Mesodermal cell (in vitro differentiated cells): ENCODE data around the gene CTAGE6.
"Not testable (repeated sequence)": the region's sequence is repeated elsewhere in the genome, so short reads cannot be mapped to it uniquely, and the experiment has no call there.

Experiments
- H3K27ac ChIP-seq: 2 replicates; pipeline ENCODE4 v1.7.0; 2013; ENCODE audit warnings: mild to moderate bottlenecking, low read depth, low read length, moderate library complexity; ENCODE audit not compliant: severe bottlenecking
- H3K36me3 ChIP-seq: 2 replicates; pipeline ENCODE4 v1.7.1; 2013; ENCODE audit warnings: mild to moderate bottlenecking, low read length, moderate library complexity; ENCODE audit not compliant: control insufficient read depth, insufficient read depth
- H3K4me1 ChIP-seq: one replicate; pipeline ENCODE4 v1.7.1; 2013; ENCODE audit warnings: mild to moderate bottlenecking, low read length; ENCODE audit not compliant: insufficient read depth, control insufficient read depth, poor library complexity, severe bottlenecking
- H3K4me3 ChIP-seq: 2 replicates; pipeline ENCODE4 v1.7.0; 2013; ENCODE audit warnings: low read length, control low read depth, mild to moderate bottlenecking; ENCODE audit not compliant: insufficient read depth, poor library complexity, severe bottlenecking; ENCODE audit errors: extremely low read depth
- H3K9me3 ChIP-seq: 2 replicates; pipeline ENCODE4 v1.7.1; 2013; ENCODE audit warnings: mild to moderate bottlenecking, low read length, moderate library complexity; ENCODE audit not compliant: control insufficient read depth
- WGBS, 2 experiments: methylation state at CpG; one replicate each; pipeline ENCODE4 v1.1.5; 2013; ENCODE audit warnings: missing lambda C conversion rate in 2 of 2; ENCODE audit not compliant: insufficient coverage in 2 of 2; 5-methylcytosine and 5-hydroxymethylcytosine counted together

The CTAGE6 gene

DNA sequence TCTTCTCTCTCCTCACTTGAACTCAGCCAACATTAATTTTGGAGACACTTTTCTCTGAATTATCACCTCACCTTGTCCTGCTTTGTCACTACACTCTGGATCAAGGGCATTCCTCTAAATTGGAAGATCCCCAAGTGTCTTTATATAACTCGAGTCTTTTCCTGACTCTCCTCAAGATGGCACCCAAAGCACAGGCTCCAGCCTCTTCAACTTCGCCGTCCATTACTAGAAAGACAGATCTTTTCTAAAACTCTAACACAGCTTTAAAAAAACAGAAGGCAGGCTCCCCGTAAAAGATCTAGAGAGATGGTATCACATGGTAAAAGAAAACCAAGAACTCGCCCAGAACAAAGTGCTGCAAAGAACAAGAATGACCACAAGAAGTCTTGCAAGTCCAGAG lies 8.2 kb upstream of the CTAGE6 start:
- no CpG with 5 or more reads among the region's 5 CpGs for WGBS, 2 experiments
- not testable (repeated sequence) for H3K4me1 ChIP-seq, H3K36me3 ChIP-seq

DNA sequence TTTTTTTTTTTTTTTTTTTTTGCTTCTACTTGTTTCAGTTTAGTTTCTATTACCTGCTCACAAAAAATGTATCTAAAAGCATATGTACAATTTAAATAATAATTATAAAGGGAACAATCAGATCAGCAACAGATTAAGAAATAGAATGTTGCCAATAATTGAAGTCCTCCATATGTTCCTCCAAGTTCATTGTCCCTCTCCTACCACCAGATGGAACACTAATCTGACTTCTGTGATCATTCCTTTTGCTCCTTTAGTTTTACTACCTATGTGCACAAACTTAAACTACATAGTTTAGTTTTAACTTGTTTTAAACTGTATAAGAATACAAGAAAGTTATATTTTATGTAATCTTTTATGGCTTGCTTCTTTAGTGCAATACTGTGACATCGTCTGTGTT lies 5.6 kb upstream of the CTAGE6 start:
- not testable (repeated sequence) for H3K4me3 ChIP-seq, H3K27ac ChIP-seq, H3K9me3 ChIP-seq, H3K36me3 ChIP-seq, H3K4me1 ChIP-seq
- no CpG with 5 or more reads among the region's 1 CpG for WGBS, 2 experiments

More for the DNA sequence above, 8.2 kb upstream of the CTAGE6 start:
- H3K27ac ChIP-seq, H3K4me3 ChIP-seq, H3K9me3 ChIP-seq: not testable (repeated sequence)

GRCh38 chr7:143745340-143745739 lies 12.2 kb downstream of the CTAGE6 start:
- not testable (repeated sequence) for H3K36me3 ChIP-seq, H3K9me3 ChIP-seq, H3K4me3 ChIP-seq, H3K27ac ChIP-seq, H3K4me1 ChIP-seq
- WGBS, 2 experiments: 40% methylated on average over 1 of the region's 4 CpGs; no CpG with 5 or more reads in 1 of the 2 experiments

DNA sequence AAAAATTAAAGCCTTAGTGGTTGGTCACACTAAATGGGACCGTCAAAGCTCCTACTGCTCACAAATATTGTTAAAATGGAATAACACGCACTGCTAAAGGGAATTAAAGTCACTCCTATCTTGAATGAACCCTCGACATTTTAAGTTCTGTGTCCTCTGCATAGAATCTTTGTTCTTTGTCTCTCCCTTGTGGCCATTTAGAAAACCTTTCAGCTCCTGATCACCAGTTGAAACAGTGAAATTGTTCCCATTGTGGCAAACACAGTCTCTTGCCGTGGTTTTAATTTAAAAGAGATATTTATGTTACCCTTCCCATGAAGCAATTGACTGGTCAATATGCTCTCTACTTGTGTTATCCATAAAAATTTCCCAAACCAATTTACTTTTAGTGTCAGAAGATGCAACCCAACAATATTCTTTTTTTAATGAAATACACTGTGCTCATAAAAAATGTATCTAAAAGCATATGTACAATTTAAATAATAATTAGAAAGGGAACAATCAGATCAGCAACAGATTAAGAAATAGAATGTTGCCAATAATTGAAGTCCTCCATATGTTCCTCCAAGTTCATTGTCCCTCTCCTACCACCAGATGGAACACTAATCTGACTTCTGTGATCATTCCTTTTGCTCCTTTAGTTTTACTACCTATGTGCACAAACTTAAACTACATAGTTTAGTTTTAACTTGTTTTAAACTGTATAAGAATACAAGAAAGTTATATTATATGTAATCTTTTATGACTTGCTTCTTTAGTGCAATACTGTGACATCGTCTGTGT lies 20.3 kb downstream of the CTAGE6 start:
- 14 to 45% methylated on average over 2 to 3 of the region's 5 CpGs for WGBS, 2 experiments
- not testable (repeated sequence) for H3K36me3 ChIP-seq, H3K9me3 ChIP-seq, H3K27ac ChIP-seq, H3K4me1 ChIP-seq, H3K4me3 ChIP-seq

DNA sequence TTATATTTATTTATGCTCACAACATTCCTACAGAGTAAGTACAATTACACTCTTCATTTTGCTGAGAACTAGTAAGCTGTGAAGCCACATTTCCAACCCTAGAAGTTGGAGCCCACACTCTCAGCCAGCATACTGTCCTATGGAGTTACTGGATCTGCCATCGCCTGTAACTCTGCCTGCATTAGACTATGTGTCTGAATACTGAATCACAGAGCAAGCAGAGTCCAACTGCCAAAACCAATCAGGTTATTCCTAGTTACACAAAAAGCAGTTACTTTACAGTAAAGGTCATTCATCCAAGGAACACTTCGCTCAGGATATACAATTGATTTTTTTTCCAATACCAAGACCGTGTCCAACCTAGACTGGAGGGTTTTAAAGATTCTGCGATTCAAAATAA lies 21.5 kb downstream of the CTAGE6 start:
- Histone ChIP-seq H3K27ac (no peak overlapping the region), H3K9me3 (no peaks in the 10 kb centered on the region), H3K4me3 (no peak overlapping the region), H3K36me3 (no peaks in the 10 kb centered on the region), H3K4me1 (no peaks in the 10 kb centered on the region)
- 90 to 100% methylated on average over 3 of the region's 4 CpGs for WGBS, 2 experiments

DNA sequence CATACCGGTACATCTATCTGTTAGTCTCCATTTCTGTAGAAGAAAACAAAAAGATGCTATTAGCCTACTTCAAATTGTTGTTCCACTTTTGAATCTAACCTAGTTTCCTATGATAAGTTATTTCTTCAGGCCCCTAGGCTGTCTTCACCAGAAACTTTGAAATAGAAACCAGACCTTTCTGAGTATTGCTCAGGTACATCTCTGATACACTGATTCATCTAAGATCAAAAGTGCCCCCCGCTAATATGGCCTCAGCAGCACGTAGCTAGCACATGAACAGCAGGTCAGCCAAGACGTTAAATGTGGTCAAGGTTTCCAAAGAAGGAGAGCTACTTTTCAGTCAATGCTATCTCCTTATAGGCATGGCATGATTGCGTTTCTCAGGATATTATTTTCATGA lies 23.6 kb downstream of the CTAGE6 start:
- H3K4me3 ChIP-seq: no peak overlapping the region
- H3K9me3 ChIP-seq: no peaks in the 10 kb centered on the region
- no peaks in the 10 kb centered on the region for H3K36me3 ChIP-seq
- no peak overlapping the region for H3K27ac ChIP-seq
- WGBS, 2 experiments: 78 to 97% methylated on average over 2 to 4 of the region's 5 CpGs
- no peaks in the 10 kb centered on the region for H3K4me1 ChIP-seq

- Histone ChIP-seq H3K36me3 (no peaks in the 10 kb centered on the region), H3K4me1 (no peaks in the 10 kb centered on the region), H3K27ac (no peak overlapping the region), H3K9me3 (no peaks in the 10 kb centered on the region), H3K4me3 (no peak overlapping the region)
- 67 to 80% methylated on average over 1 of the region's 3 CpGs for WGBS, 2 experiments
These were observed 29.1 kb downstream of the CTAGE6 start for GRCh38 chr7:143728333-143728862.

GRCh38 chr7:143727561-143727960 lies 29.9 kb downstream of the CTAGE6 start:
- no CpG with 5 or more reads among the region's 7 CpGs for WGBS, 2 experiments
- H3K36me3 ChIP-seq, H3K4me3 ChIP-seq, H3K27ac ChIP-seq, H3K9me3 ChIP-seq, H3K4me1 ChIP-seq: not testable (repeated sequence)

GRCh38 chr7:143726143-143726542 lies 31.4 kb downstream of the CTAGE6 start:
- not testable (repeated sequence) for H3K27ac ChIP-seq, H3K9me3 ChIP-seq, H3K36me3 ChIP-seq, H3K4me1 ChIP-seq, H3K4me3 ChIP-seq
- no CpG with 5 or more reads among the region's 6 CpGs for WGBS, 2 experiments

GRCh38 chr7:143720335-143720734 lies 37.2 kb downstream of the CTAGE6 start:
- not testable (repeated sequence) for H3K9me3 ChIP-seq, H3K27ac ChIP-seq, H3K4me1 ChIP-seq, H3K4me3 ChIP-seq, H3K36me3 ChIP-seq
- WGBS, 2 experiments: no CpG with 5 or more reads among the region's 6 CpGs

DNA sequence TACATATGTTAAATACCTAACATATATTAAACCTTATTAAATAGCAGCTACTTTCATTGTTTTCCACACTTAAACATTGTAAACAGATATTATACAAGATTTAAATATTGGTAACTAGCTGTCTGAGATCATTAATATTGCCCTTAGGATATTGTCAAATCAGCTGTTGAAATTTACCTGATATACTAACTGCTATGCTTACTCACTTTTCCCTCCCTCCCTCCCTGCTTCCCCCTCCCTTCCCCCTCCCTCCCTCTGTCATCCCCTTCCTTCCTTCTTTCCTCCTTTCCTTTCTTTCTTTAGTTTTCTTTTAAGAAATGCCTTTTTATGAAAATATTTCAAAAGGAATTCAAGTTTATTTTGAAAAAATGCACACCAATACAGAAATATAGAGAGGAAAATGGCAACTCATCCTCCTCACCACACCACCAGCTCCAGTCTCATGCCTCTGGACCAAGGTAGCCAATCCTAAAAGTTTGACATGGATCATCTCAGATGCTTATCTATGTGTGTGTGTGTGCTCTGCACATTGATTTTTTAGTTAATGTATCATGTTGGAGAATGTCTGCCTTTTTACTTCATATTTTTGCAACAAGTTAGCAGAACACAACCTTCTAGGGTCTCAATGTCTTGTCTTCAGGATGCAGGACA lies 41.8 kb downstream of the CTAGE6 start:
- H3K36me3 ChIP-seq, H3K27ac ChIP-seq, H3K4me3 ChIP-seq, H3K9me3 ChIP-seq, H3K4me1 ChIP-seq: not testable (repeated sequence)
